GM12875 (cell line): ENCODE measurements around the gene U2AF1L4.

Experiments
- H3K4me3 ChIP-seq: one replicate; pipeline ENCODE4 v1.5.1; 2011; ENCODE audit warnings: low read depth, low read length, control low read depth
- CTCF ChIP-seq: IDR thresholded peaks from 2 replicates; pipeline ENCODE4 v1.5.1; 2011; ENCODE audit warnings: low read depth, mild to moderate bottlenecking, control low read depth, inconsistent platforms, low read length, moderate library complexity, borderline replicate concordance; ENCODE audit not compliant: insufficient read depth

Gene U2AF1L4

GRCh38 chr19:35713904-35714495 is 31.2 kb downstream of the U2AF1L4 start:
- TF ChIP-seq CTCF: no peak
- peak overlapping the region; percentile 57 for H3K4me3 ChIP-seq

DNA sequence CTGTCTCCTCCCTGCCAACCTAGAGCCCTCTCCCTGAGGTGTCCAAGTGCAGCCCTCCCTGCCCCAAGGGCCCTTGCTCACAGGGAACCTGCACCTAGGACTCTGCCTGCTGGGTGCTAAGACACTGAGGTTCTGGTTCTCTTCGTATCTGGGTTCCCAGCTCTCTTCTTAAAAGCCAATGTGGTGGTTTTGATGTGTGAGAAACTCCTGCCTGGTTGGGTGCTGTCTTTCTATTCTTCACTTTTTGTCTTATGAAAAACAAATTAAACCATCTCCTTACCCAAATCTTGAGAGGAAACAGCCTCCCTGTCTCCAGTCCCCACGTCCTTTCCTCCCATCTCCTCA is 31.7 kb downstream of the U2AF1L4 start:
- H3K4me3 ChIP-seq: peak overlapping the region; percentile 57
- no peak for TF ChIP-seq CTCF

- H3K4me3 ChIP-seq: peak overlapping the region; percentile 57
- TF ChIP-seq CTCF: no peak
Measured at GRCh38 chr19:35712567-35713505, 32.4 kb downstream of the U2AF1L4 start.

- TF ChIP-seq CTCF: no peak
- H3K4me3 ChIP-seq: peak overlapping the region; percentile 28
Measured at GRCh38 chr19:35710784-35711723, 34.2 kb downstream of the U2AF1L4 start.

DNA sequence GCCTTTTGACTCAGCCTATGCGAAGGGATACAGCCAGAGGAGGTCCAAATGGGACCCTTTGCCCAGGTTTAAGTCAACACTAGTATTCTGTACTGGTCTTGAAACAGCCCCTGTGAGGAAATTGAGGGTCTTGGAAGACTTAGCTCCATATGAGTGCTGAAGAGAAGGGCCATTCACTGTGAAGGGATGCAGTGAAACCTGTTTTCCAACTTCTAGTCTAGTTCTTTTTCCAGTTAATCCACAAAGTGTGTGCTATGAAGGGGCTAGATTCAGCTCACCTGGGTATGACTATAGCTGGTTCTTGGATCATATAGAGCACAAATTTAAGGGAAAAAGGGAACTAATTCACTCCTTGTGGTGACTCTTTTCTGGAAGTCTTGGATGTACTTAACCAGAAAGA is 36.8 kb downstream of the U2AF1L4 start:
- no peak for TF ChIP-seq CTCF
- H3K4me3 ChIP-seq: no peak overlapping the region

- TF ChIP-seq CTCF: no peak
- no peak within 1 kb of the TSS for H3K4me3 ChIP-seq
Measured at GRCh38 chr19:35704218-35704617, 41.0 kb downstream of the U2AF1L4 start, which contains the start of gene ZBTB32. Gene ZBTB32, plus strand, starts transcription at chr19:35704558. Its CDS starts 10,069 bp downstream, at chr19:35714627.
